GM12878 (cell line): Measurements from ENCODE around the gene PHEX. TPM values are rescaled to one million over a fixed set of nuclear protein-coding genes. Genes with fewer than 3 reads are reported as not detected.

Source experiments
- ATAC-seq: fragments of 200-7000 bp; cut with Tn5 transposase; 3 replicates; pipeline ENCODE4 v1.9.1; 2020; ENCODE audit warnings: mild to moderate bottlenecking, moderate library complexity
- BruUV-seq: library from RNA; stranded (reverse); fragments of 400-500 nt; replicated peaks from 2 replicates; lab custom pipeline; 2021; lab: Mats Ljungman, UMichigan
- CTCF ChIA-PET: fragments of 300-600 bp; sonication (Branson Sonifier 250); formaldehyde crosslinking; extraction: SDS; loops from one replicate; lab custom pipeline; 2021; ENCODE audit warnings: inconsistent platforms; lab: Yijun Ruan, JAX
- POLR2A ChIA-PET: fragments of 350-600 bp; formaldehyde crosslinking; extraction: SDS; loops from one replicate; lab custom pipeline; 2021; ENCODE audit warnings: inconsistent platforms; lab: Charles Lee
- RAD21 ChIA-PET: fragments of 300-600 bp; sonication (Branson Sonifier 250); formaldehyde crosslinking; loops from one replicate; lab custom pipeline; 2023; ENCODE audit warnings: antibody characterized with exemption; ENCODE audit not compliant: unreplicated experiment; lab: Charles Lee
- SMC1A ChIA-PET: fragments of 300-600 bp; sonication (Branson Sonifier 250); formaldehyde crosslinking; loops from one replicate; lab custom pipeline; 2023; ENCODE audit not compliant: unreplicated experiment, uncharacterized antibody; lab: Charles Lee
- DNase-seq: peaks from one replicate; pipeline ENCODE4 v3.0.0-alpha.2; 2011; ENCODE audit warnings: low read depth, low spot score
- FAIRE-seq: peaks from 3 replicates; lab custom pipeline; 2011; peaks lifted over from hg19 to GRCh38; lab: Jason Lieb, UNC
- H2AFZ ChIP-seq: 2 replicates; pipeline ENCODE4 v1.6.0; 2011; ENCODE audit warnings: low read depth, low read length, control low read depth; ENCODE audit not compliant: control insufficient read depth
- H3K27ac ChIP-seq: 2 replicates; pipeline ENCODE4 v1.5.1; 2011; ENCODE audit warnings: control low read depth; ENCODE audit not compliant: control insufficient read depth, insufficient read depth
- H3K27me3 ChIP-seq, 2 experiments: replicated peaks in 1 of 2; 2 replicates each; pipeline versions ENCODE4 v1.6.0 to v1.6.1; 2011; ENCODE audit warnings: low read length in 1 of 2; ENCODE audit not compliant: control insufficient read depth in 2 of 2, insufficient read depth in 2 of 2
- H3K36me3 ChIP-seq, 2 experiments: 2 replicates each; pipeline ENCODE4 v1.5.1; 2011; ENCODE audit warnings: low read length in 1 of 2; ENCODE audit not compliant: control insufficient read depth in 2 of 2, insufficient read depth in 2 of 2
- H3K4me1 ChIP-seq: 2 replicates; pipeline ENCODE4 v1.6.1; 2011; ENCODE audit warnings: mild to moderate bottlenecking, low read length, moderate library complexity, mixed read lengths; ENCODE audit not compliant: control insufficient read depth, insufficient read depth
- H3K4me2 ChIP-seq: 2 replicates; pipeline ENCODE4 v1.6.0; 2011; ENCODE audit warnings: control low read depth; ENCODE audit not compliant: control insufficient read depth, insufficient read depth
- H3K4me3 ChIP-seq: fragments of 200-600 bp; sonication (generic); 2 replicates; pipeline ENCODE4 v1.5.1; 2016
- H3K79me2 ChIP-seq: 2 replicates; pipeline ENCODE4 v1.6.0; 2011; ENCODE audit warnings: low read length; ENCODE audit not compliant: control insufficient read depth, insufficient read depth
- H3K9ac ChIP-seq: 2 replicates; pipeline ENCODE4 v1.8.0; 2011; ENCODE audit warnings: low read length, control low read depth, mixed read lengths; ENCODE audit not compliant: control insufficient read depth, insufficient read depth
- H3K9me3 ChIP-seq: replicated peaks from 3 replicates; pipeline ENCODE4 v1.5.1; 2011; ENCODE audit warnings: mild to moderate bottlenecking, low read length; ENCODE audit not compliant: control insufficient read depth, insufficient read depth
- H4K20me1 ChIP-seq: 2 replicates; pipeline ENCODE4 v1.6.0; 2011; ENCODE audit not compliant: control insufficient read depth, insufficient read depth
- CHD4 ChIP-seq: fragments of 200-600 bp; sonication (generic); IDR thresholded peaks from 2 replicates; pipeline ENCODE4 v1.6.1; 2016; ENCODE audit warnings: mild to moderate bottlenecking
- CREM ChIP-seq: IDR thresholded peaks from 2 replicates; pipeline ENCODE4 v1.6.1; 2014; ENCODE audit warnings: antibody characterized with exemption, low read depth
- DPF2 ChIP-seq: fragments of 450-650 bp; IDR thresholded peaks from 2 replicates; pipeline ENCODE4 v1.6.1; 2017; ENCODE audit warnings: mild to moderate bottlenecking
- ETV6 ChIP-seq, 2 experiments: fragments of 450-650 bp in 1 of 2; IDR thresholded peaks in 1 of 2; conservative IDR thresholded peaks in 1 of 2; 2 replicates each; pipeline ENCODE4 v1.6.1; 2014; ENCODE audit warnings: antibody characterized with exemption in 1 of 2, borderline replicate concordance in 1 of 2, low read depth in 1 of 2, mild to moderate bottlenecking in 1 of 2, moderate library complexity in 1 of 2
- GATAD2B ChIP-seq: fragments of 450-650 bp; conservative IDR thresholded peaks from 2 replicates; pipeline ENCODE4 v1.6.1; 2017; ENCODE audit warnings: low read depth, mild to moderate bottlenecking, moderate library complexity
- NRF1 ChIP-seq: conservative IDR thresholded peaks from 2 replicates; pipeline ENCODE4 v1.6.1; 2011; ENCODE audit warnings: mild to moderate bottlenecking, low read depth, low read length, improper control_type of control experiment
- POU2F2 ChIP-seq: IDR thresholded peaks from 3 replicates; pipeline ENCODE4 v1.6.1; 2011; ENCODE audit warnings: low read depth, mild to moderate bottlenecking, low read length, borderline replicate concordance
- RAD21 ChIP-seq: IDR thresholded peaks from 2 replicates; pipeline ENCODE4 v1.6.1; 2011; ENCODE audit warnings: mild to moderate bottlenecking, low read depth, low read length, moderate library complexity; ENCODE audit not compliant: insufficient read depth
- RBBP5 ChIP-seq: fragments of 200-600 bp; sonication (generic); conservative IDR thresholded peaks from 2 replicates; pipeline ENCODE4 v1.6.1; 2016
- STAT3 ChIP-seq: IDR thresholded peaks from 2 replicates; pipeline ENCODE4 v1.6.1; 2011; ENCODE audit warnings: low read depth, low read length, improper control_type of control experiment
- TARDBP ChIP-seq: IDR thresholded peaks from 2 replicates; pipeline ENCODE4 v1.6.1; 2016; ENCODE audit warnings: borderline replicate concordance
- WGBS: methylation state at CpG from one replicate; pipeline ENCODE4 v1.1.6; 2016; ENCODE audit warnings: low lambda C conversion rate; ENCODE audit not compliant: insufficient replicate concordance, insufficient coverage; ENCODE audit errors: missing lambda C conversion rate; 5-methylcytosine and 5-hydroxymethylcytosine counted together
- in situ Hi-C: fragments of 300-500 bp; cut with MboI; formaldehyde crosslinking; loops from 9 replicates; pipeline ENCODE4 v1.14.3; 2018; ENCODE audit warnings: mixed read lengths
- intact Hi-C: fragments of 100-400 bp; cut with micrococcal nuclease; formaldehyde crosslinking; loops from one replicate; pipeline ENCODE4 v1.14.2; 2022; ENCODE audit not compliant: unreplicated experiment
- polyA plus RNA-seq, 11 experiments: library from polyadenylated mRNA; depleted of rRNA in 4 of 11; unstranded in 6 of 11; stranded (reverse) in 5 of 11; fragments of >200 nt; fragmentation: Nextera tagmentation in 4 of 11; fragmentation: Illumina TruSeq in 1 of 11; extraction: Ambion mirVana in 4 of 11; extraction: Trizol in 1 of 11; gene quantifications; 1 replicate in 1 of 11; 2 replicates in 10 of 11; pipeline versions ENCODE4 v1.2.1 to v1.2.3, GENCODE V29; 2011 to 2016; ENCODE audit warnings: inconsistent platforms in 2 of 11, missing spikeins in 2 of 11, low read depth in 1 of 11
- total RNA-seq, 4 experiments: library from RNA; depleted of rRNA in 3 of 4; stranded (reverse); fragments of >200 nt in 3 of 4; fragmentation: Illumina TruSeq in 1 of 4; extraction: Trizol in 1 of 4; gene quantifications; 2 replicates each; pipeline versions ENCODE4 v1.2.1 to v1.2.3, GENCODE V29; 2013 to 2021
- TF ChIP-seq, protein P1 (sequence below): IDR thresholded peaks from 2 replicates; pipeline ENCODE4 v1.6.1; 2012; ENCODE audit warnings: improper control_type of control experiment, low read depth, low read length; ENCODE audit not compliant: insufficient replicate concordance
- TF ChIP-seq, protein P2 (sequence below): fragments of 450-650 bp; formaldehyde crosslinking; IDR thresholded peaks from 2 replicates; pipeline ENCODE4 v1.5.0; 2022; ENCODE audit warnings: mild to moderate bottlenecking, missing genetic modification characterization
- TF ChIP-seq, protein P3 (sequence below): fragments of 450-650 bp; IDR thresholded peaks from 2 replicates; pipeline ENCODE4 v1.6.1; 2016; ENCODE audit warnings: mild to moderate bottlenecking

The PHEX gene
- total and polyA plus RNA-seq, 10 of the 15 experiments (the other 5 are each of a cell fraction or from before 2014, with no cell fraction given), result 0.12 to 97.2 (median 0.55) TPM

DNA sequence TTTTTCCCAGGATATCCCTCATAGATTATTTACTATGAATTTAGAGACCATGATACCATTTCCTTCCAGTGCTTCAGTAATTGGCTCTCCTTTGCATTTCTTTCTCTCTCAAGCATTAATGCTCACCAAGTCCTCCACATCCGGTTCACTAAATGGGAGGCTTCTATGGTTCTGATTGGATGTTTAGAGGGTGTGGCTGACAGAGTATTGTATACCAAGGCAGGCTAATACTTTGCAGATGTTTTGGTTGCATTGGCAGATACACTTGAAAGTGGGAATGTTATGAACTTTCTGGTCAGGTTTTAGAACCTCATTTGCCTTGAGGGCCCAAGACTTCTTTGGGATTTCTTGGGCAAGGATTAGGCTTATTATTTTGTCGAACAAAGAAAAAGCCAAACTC, 264.7 kb downstream of the PHEX start:
- Histone ChIP-seq H3K79me2 (no peaks in the 10 kb centered on the region), H2AFZ (no peak overlapping the region), H3K4me2 (no peak overlapping the region), H3K9ac (no peak overlapping the region), H3K36me3 (no peaks in the 10 kb centered on the region), H3K4me3 (no peak overlapping the region), H3K9me3 (no peaks in the 10 kb centered on the region), H3K4me1 (no peaks in the 10 kb centered on the region), H3K27ac (no peak overlapping the region), H4K20me1 (no peaks in the 10 kb centered on the region), H3K27me3 (no peaks in the 10 kb centered on the region)
- intact Hi-C loops (no loop called here), in situ Hi-C loops (no loop called here)
- ChIA-PET RAD21 (no interaction called here), POLR2A (no interaction called here), CTCF (no interaction called here), SMC1A (no interaction called here)
- WGBS, result 51% methylated on average over 2 of the region's 2 CpGs
- BruUV-seq, result no TSS peak
- no peak for DNase-seq
- no peak for ATAC-seq
- FAIRE-seq, result no peak
- TF ChIP-seq GATAD2B, result no peak
- no peak for TF ChIP-seq STAT3
- TF ChIP-seq POU2F2, result no peak
- TF ChIP-seq NRF1, result no peak
- TF ChIP-seq, protein P1, sequence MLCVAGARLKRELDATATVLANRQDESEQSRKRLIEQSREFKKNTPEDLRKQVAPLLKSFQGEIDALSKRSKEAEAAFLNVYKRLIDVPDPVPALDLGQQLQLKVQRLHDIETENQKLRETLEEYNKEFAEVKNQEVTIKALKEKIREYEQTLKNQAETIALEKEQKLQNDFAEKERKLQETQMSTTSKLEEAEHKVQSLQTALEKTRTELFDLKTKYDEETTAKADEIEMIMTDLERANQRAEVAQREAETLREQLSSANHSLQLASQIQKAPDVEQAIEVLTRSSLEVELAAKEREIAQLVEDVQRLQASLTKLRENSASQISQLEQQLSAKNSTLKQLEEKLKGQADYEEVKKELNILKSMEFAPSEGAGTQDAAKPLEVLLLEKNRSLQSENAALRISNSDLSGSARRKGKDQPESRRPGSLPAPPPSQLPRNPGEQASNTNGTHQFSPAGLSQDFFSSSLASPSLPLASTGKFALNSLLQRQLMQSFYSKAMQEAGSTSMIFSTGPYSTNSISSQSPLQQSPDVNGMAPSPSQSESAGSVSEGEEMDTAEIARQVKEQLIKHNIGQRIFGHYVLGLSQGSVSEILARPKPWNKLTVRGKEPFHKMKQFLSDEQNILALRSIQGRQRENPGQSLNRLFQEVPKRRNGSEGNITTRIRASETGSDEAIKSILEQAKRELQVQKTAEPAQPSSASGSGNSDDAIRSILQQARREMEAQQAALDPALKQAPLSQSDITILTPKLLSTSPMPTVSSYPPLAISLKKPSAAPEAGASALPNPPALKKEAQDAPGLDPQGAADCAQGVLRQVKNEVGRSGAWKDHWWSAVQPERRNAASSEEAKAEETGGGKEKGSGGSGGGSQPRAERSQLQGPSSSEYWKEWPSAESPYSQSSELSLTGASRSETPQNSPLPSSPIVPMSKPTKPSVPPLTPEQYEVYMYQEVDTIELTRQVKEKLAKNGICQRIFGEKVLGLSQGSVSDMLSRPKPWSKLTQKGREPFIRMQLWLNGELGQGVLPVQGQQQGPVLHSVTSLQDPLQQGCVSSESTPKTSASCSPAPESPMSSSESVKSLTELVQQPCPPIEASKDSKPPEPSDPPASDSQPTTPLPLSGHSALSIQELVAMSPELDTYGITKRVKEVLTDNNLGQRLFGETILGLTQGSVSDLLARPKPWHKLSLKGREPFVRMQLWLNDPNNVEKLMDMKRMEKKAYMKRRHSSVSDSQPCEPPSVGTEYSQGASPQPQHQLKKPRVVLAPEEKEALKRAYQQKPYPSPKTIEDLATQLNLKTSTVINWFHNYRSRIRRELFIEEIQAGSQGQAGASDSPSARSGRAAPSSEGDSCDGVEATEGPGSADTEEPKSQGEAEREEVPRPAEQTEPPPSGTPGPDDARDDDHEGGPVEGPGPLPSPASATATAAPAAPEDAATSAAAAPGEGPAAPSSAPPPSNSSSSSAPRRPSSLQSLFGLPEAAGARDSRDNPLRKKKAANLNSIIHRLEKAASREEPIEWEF, result no peak
- TF ChIP-seq, protein P2, sequence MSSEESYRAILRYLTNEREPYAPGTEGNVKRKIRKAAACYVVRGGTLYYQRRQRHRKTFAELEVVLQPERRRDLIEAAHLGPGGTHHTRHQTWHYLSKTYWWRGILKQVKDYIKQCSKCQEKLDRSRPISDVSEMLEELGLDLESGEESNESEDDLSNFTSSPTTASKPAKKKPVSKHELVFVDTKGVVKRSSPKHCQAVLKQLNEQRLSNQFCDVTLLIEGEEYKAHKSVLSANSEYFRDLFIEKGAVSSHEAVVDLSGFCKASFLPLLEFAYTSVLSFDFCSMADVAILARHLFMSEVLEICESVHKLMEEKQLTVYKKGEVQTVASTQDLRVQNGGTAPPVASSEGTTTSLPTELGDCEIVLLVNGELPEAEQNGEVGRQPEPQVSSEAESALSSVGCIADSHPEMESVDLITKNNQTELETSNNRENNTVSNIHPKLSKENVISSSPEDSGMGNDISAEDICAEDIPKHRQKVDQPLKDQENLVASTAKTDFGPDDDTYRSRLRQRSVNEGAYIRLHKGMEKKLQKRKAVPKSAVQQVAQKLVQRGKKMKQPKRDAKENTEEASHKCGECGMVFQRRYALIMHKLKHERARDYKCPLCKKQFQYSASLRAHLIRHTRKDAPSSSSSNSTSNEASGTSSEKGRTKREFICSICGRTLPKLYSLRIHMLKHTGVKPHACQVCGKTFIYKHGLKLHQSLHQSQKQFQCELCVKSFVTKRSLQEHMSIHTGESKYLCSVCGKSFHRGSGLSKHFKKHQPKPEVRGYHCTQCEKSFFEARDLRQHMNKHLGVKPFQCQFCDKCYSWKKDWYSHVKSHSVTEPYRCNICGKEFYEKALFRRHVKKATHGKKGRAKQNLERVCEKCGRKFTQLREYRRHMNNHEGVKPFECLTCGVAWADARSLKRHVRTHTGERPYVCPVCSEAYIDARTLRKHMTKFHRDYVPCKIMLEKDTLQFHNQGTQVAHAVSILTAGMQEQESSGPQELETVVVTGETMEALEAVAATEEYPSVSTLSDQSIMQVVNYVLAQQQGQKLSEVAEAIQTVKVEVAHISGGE, result no peak
- no peak for TF ChIP-seq TARDBP
- no peak for TF ChIP-seq CREM
- no peak for TF ChIP-seq CHD4
- TF ChIP-seq RBBP5, result no peak
- no peak for TF ChIP-seq ETV6 (conservative IDR thresholded peaks at IDR 0.05 in 1 of 2, IDR thresholded peaks at IDR 0.05 in 1 of 2; ENCODE audit: borderline replicate concordance in 1 of 2, low read depth in 1 of 2)
- TF ChIP-seq, protein P3, sequence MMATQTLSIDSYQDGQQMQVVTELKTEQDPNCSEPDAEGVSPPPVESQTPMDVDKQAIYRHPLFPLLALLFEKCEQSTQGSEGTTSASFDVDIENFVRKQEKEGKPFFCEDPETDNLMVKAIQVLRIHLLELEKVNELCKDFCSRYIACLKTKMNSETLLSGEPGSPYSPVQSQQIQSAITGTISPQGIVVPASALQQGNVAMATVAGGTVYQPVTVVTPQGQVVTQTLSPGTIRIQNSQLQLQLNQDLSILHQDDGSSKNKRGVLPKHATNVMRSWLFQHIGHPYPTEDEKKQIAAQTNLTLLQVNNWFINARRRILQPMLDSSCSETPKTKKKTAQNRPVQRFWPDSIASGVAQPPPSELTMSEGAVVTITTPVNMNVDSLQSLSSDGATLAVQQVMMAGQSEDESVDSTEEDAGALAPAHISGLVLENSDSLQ, result no peak
- no peak for TF ChIP-seq DPF2
- TF ChIP-seq RAD21, result no peak
